WTC11 (cell line): Measurements from ENCODE around the gene SART3. TPM values are rescaled to one million over a fixed set of nuclear protein-coding genes. Genes with fewer than 3 reads are reported as not detected.

Experiments used
- ATAC-seq: fragments of 200-7000 bp; cut with Tn5 transposase; 2 replicates; pipeline ENCODE4 v1.10.0; 2021; ENCODE audit warnings: mild to moderate bottlenecking, moderate library complexity
- CTCF ChIA-PET: fragments of 300-600 bp; sonication (Branson Sonifier 250); formaldehyde crosslinking; loops from one replicate; lab custom pipeline; 2021; ENCODE audit warnings: antibody characterized with exemption; lab: Charles Lee
- POLR2A ChIA-PET: fragments of 350-600 bp; sonication (Branson Sonifier 250); formaldehyde crosslinking; loops from one replicate; lab custom pipeline; 2021; ENCODE audit warnings: antibody characterized with exemption; lab: Charles Lee
- DNase-seq: peaks from one replicate; pipeline ENCODE4 v3.0.0; 2021; ENCODE audit warnings: low spot score
- H3K27ac Mint-ChIP-seq: 2 replicates; pipeline ENCODE4 v1.8.0; 2021; ENCODE audit warnings: mixed read lengths
- H3K27me3 Mint-ChIP-seq: 2 replicates; pipeline ENCODE4 v1.8.0; 2021; ENCODE audit warnings: low read depth, mild to moderate bottlenecking, moderate library complexity, mixed read lengths
- H3K36me3 Mint-ChIP-seq: 2 replicates; pipeline ENCODE4 v1.8.0; 2021; ENCODE audit warnings: mixed read lengths
- H3K4me1 Mint-ChIP-seq: 2 replicates; pipeline ENCODE4 v1.8.0; 2022; ENCODE audit warnings: mixed read lengths
- H3K4me3 Mint-ChIP-seq: 2 replicates; pipeline ENCODE4 v1.8.0; 2021; ENCODE audit warnings: mild to moderate bottlenecking, moderate library complexity, mixed read lengths
- H3K9me3 Mint-ChIP-seq: 2 replicates; pipeline ENCODE4 v1.8.0; 2021; ENCODE audit warnings: mixed read lengths
- CREM ChIP-seq: sonication (generic); formaldehyde crosslinking; IDR thresholded peaks from 2 replicates; pipeline ENCODE4 v1.8.1; 2022; ENCODE audit warnings: mild to moderate bottlenecking, missing genetic modification reagents, moderate library complexity
- ESRRA ChIP-seq: sonication (generic); formaldehyde crosslinking; IDR thresholded peaks from 2 replicates; pipeline ENCODE4 v1.8.1; 2022; ENCODE audit warnings: mild to moderate bottlenecking, missing genetic modification reagents, borderline replicate concordance
- KAT7 ChIP-seq: sonication (generic); formaldehyde crosslinking; IDR thresholded peaks from 2 replicates; pipeline ENCODE4 v1.8.1; 2023; ENCODE audit warnings: missing genetic modification reagents, mild to moderate bottlenecking, borderline replicate concordance
- NFATC4 ChIP-seq: fragments of 250-450 bp; sonication (Bioruptor Pico); IDR thresholded peaks from 2 replicates; pipeline ENCODE4 v1.9.0; 2021; ENCODE audit warnings: mild to moderate bottlenecking
- NFE2L1 ChIP-seq: sonication (generic); formaldehyde crosslinking; IDR thresholded peaks from 2 replicates; pipeline ENCODE4 v1.8.1; 2023; ENCODE audit warnings: missing genetic modification reagents
- NFYB ChIP-seq: sonication (generic); formaldehyde crosslinking; conservative IDR thresholded peaks from 2 replicates; pipeline ENCODE4 v1.8.0; 2022; ENCODE audit warnings: low read depth, missing genetic modification reagents
- OVOL2 ChIP-seq: fragments of 250-450 bp; sonication (Bioruptor Pico); IDR thresholded peaks from 2 replicates; pipeline ENCODE4 v1.9.0; 2021; ENCODE audit warnings: mild to moderate bottlenecking, borderline replicate concordance
- RORB ChIP-seq: fragments of 250-450 bp; sonication (Bioruptor Pico); IDR thresholded peaks from 2 replicates; pipeline ENCODE4 v1.9.0; 2021; ENCODE audit warnings: mild to moderate bottlenecking
- SOX15 ChIP-seq: fragments of 250-450 bp; sonication (Bioruptor Pico); IDR thresholded peaks from 2 replicates; pipeline ENCODE4 v1.9.0; 2021; ENCODE audit warnings: mild to moderate bottlenecking
- TEAD4 ChIP-seq: sonication (generic); formaldehyde crosslinking; IDR thresholded peaks from 2 replicates; pipeline ENCODE4 v1.8.0; 2022; ENCODE audit warnings: mild to moderate bottlenecking, missing genetic modification reagents
- total RNA-seq: library from RNA; stranded (reverse); gene quantifications from 3 replicates; pipeline ENCODE4 v1.2.3, GENCODE V29; 2021
- TF ChIP-seq, protein P1 (sequence below): fragments of 250-450 bp; sonication (Bioruptor Pico); IDR thresholded peaks from 2 replicates; pipeline ENCODE4 v1.8.0; 2021; ENCODE audit warnings: mild to moderate bottlenecking
- TF ChIP-seq, protein P2 (sequence below): sonication (generic); formaldehyde crosslinking; IDR thresholded peaks from 2 replicates; pipeline ENCODE4 v1.8.1; 2022; ENCODE audit warnings: mild to moderate bottlenecking, moderate library complexity, missing genetic modification reagents
- TF ChIP-seq, protein P3 (sequence below): sonication (generic); formaldehyde crosslinking; IDR thresholded peaks from 2 replicates; pipeline ENCODE4 v1.8.0; 2022; ENCODE audit warnings: missing genetic modification reagents
- TF ChIP-seq, protein P4 (sequence below): sonication (generic); formaldehyde crosslinking; IDR thresholded peaks from 2 replicates; pipeline ENCODE4 v1.8.0; 2022; ENCODE audit warnings: mild to moderate bottlenecking, missing genetic modification reagents
- TF ChIP-seq, protein P5 (sequence below): sonication (generic); formaldehyde crosslinking; conservative IDR thresholded peaks from 2 replicates; pipeline ENCODE4 v1.8.1; 2022; ENCODE audit warnings: mild to moderate bottlenecking, missing genetic modification reagents
- TF ChIP-seq, protein P6 (sequence below): sonication (generic); formaldehyde crosslinking; IDR thresholded peaks from 2 replicates; pipeline ENCODE4 v1.8.0; 2022; ENCODE audit warnings: mild to moderate bottlenecking, missing genetic modification reagents

SART3 gene
- total RNA-seq, 1 experiment from 2014 or later, result 91.2 TPM

DNA sequence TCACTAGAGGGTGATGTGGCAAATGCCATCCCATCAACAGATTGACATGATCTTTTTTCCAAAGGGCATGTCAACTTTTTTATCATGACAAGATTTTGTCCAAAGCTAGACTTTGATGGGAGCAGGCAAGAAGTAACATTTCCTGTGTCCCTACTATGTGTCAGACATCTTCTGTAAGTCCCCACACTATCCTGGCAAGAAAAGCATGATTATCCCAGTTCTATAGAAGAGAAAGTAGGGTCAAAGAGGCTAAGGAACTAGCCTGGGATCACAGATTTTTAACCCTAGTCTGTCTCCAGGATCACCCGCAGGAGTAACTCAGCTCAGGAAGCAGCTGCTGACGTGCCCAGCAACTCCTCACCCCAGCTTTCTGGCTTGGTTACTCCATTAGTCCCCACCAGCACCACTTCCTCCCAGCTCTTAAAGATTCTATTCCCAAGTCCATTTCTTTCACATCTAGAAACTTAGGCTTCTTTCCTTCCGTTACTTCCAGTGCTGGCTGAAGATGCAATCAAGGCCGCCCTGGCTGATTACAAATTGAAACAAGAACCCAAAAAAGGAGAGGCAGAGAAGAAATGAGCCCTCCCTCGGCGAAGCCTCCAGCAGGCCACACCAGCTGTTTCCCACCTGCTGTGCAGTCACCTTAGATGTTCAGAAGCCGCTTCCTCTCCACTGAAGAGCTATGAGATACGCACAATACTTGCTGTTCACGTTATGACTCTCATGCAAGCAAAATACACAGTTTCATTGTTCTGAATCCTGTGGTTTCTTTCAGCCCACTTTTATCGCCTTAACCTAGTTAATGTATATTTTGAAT is 7.6 kb upstream of the SART3 start:
- DNase-seq (no peak), ATAC-seq (no peak)
- H3K9me3 Mint-ChIP-seq, result no peaks in the 10 kb centered on the region
- CTCF ChIA-PET, result interaction anchor here (0.6 to 3.9 kb wide), 2 partner anchors 49 to 239 kb away, joined by 3 to 31 read pairs; no protein-coding TSS in a partner anchor
- no peaks in the 10 kb centered on the region for H3K27me3 Mint-ChIP-seq
- H3K27ac Mint-ChIP-seq, result no peak overlapping the region
- peaks cover 53% of the 10 kb centered on the region for H3K36me3 Mint-ChIP-seq
- no peak overlapping the region for H3K4me3 Mint-ChIP-seq
- 0 out of 2 replicates have a peak, but pooled peaks cover 2% of the 10 kb centered on the region for H3K4me1 Mint-ChIP-seq
- POLR2A ChIA-PET, result interaction anchor here (0.6 kb wide), 1 partner anchor 9 kb away, joined by 7 read pairs; no protein-coding TSS in a partner anchor
- TF ChIP-seq, protein P1, sequence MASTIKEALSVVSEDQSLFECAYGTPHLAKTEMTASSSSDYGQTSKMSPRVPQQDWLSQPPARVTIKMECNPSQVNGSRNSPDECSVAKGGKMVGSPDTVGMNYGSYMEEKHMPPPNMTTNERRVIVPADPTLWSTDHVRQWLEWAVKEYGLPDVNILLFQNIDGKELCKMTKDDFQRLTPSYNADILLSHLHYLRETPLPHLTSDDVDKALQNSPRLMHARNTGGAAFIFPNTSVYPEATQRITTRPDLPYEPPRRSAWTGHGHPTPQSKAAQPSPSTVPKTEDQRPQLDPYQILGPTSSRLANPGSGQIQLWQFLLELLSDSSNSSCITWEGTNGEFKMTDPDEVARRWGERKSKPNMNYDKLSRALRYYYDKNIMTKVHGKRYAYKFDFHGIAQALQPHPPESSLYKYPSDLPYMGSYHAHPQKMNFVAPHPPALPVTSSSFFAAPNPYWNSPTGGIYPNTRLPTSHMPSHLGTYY (CRISPR knock-in tag), result no peak
- TF ChIP-seq RORB (CRISPR knock-in tag) (no peak), ESRRA (no peak), CREM (no peak), NFE2L1 (CRISPR knock-in tag) (no peak), OVOL2 (CRISPR knock-in tag) (no peak), KAT7 (CRISPR knock-in tag) (no peak), TEAD4 (no peak), NFYB (CRISPR knock-in tag) (no peak), NFATC4 (CRISPR knock-in tag) (no peak), SOX15 (CRISPR knock-in tag) (no peak)
- TF ChIP-seq, protein P2, sequence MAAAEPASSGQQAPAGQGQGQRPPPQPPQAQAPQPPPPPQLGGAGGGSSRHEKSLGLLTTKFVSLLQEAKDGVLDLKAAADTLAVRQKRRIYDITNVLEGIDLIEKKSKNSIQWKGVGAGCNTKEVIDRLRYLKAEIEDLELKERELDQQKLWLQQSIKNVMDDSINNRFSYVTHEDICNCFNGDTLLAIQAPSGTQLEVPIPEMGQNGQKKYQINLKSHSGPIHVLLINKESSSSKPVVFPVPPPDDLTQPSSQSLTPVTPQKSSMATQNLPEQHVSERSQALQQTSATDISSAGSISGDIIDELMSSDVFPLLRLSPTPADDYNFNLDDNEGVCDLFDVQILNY (CRISPR knock-in tag), result no peak
- TF ChIP-seq, protein P3, sequence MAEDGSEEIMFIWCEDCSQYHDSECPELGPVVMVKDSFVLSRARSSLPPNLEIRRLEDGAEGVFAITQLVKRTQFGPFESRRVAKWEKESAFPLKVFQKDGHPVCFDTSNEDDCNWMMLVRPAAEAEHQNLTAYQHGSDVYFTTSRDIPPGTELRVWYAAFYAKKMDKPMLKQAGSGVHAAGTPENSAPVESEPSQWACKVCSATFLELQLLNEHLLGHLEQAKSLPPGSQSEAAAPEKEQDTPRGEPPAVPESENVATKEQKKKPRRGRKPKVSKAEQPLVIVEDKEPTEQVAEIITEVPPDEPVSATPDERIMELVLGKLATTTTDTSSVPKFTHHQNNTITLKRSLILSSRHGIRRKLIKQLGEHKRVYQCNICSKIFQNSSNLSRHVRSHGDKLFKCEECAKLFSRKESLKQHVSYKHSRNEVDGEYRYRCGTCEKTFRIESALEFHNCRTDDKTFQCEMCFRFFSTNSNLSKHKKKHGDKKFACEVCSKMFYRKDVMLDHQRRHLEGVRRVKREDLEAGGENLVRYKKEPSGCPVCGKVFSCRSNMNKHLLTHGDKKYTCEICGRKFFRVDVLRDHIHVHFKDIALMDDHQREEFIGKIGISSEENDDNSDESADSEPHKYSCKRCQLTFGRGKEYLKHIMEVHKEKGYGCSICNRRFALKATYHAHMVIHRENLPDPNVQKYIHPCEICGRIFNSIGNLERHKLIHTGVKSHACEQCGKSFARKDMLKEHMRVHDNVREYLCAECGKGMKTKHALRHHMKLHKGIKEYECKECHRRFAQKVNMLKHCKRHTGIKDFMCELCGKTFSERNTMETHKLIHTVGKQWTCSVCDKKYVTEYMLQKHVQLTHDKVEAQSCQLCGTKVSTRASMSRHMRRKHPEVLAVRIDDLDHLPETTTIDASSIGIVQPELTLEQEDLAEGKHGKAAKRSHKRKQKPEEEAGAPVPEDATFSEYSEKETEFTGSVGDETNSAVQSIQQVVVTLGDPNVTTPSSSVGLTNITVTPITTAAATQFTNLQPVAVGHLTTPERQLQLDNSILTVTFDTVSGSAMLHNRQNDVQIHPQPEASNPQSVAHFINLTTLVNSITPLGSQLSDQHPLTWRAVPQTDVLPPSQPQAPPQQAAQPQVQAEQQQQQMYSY (CRISPR knock-in tag), result no peak
- TF ChIP-seq, protein P4, sequence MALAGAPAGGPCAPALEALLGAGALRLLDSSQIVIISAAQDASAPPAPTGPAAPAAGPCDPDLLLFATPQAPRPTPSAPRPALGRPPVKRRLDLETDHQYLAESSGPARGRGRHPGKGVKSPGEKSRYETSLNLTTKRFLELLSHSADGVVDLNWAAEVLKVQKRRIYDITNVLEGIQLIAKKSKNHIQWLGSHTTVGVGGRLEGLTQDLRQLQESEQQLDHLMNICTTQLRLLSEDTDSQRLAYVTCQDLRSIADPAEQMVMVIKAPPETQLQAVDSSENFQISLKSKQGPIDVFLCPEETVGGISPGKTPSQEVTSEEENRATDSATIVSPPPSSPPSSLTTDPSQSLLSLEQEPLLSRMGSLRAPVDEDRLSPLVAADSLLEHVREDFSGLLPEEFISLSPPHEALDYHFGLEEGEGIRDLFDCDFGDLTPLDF (CRISPR knock-in tag), result no peak
- TF ChIP-seq, protein P5, sequence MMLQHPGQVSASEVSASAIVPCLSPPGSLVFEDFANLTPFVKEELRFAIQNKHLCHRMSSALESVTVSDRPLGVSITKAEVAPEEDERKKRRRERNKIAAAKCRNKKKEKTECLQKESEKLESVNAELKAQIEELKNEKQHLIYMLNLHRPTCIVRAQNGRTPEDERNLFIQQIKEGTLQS, result no peak
- TF ChIP-seq, protein P6, sequence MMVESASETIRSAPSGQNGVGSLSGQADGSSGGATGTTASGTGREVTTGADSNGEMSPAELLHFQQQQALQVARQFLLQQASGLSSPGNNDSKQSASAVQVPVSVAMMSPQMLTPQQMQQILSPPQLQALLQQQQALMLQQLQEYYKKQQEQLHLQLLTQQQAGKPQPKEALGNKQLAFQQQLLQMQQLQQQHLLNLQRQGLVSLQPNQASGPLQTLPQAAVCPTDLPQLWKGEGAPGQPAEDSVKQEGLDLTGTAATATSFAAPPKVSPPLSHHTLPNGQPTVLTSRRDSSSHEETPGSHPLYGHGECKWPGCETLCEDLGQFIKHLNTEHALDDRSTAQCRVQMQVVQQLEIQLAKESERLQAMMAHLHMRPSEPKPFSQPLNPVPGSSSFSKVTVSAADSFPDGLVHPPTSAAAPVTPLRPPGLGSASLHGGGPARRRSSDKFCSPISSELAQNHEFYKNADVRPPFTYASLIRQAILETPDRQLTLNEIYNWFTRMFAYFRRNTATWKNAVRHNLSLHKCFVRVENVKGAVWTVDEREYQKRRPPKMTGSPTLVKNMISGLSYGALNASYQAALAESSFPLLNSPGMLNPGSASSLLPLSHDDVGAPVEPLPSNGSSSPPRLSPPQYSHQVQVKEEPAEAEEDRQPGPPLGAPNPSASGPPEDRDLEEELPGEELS (CRISPR knock-in tag), result no peak
